H1 (cell line): ENCODE measurements around the gene GALNT18. TPM values are rescaled to one million over a fixed set of nuclear protein-coding genes. Genes with fewer than 3 reads are reported as not detected.

Experiments used
- CTCF ChIA-PET: fragments of 300-600 bp; sonication (Branson Sonifier 250); formaldehyde crosslinking; loops from one replicate; lab custom pipeline; 2021; ENCODE audit not compliant: partially characterized antibody; lab: Charles Lee
- POLR2A ChIA-PET: fragments of 300-600 bp; sonication (Branson Sonifier 250); formaldehyde crosslinking; loops from one replicate; lab custom pipeline; 2021; ENCODE audit warnings: inconsistent platforms; ENCODE audit not compliant: partially characterized antibody; lab: Charles Lee
- DNase-seq, 2 experiments: peaks; one replicate each; pipeline versions ENCODE4 v3.0.0 to v3.0.0-alpha.2; 2010 to 2022; ENCODE audit warnings: low spot score in 2 of 2, low read depth in 1 of 2, mixed read lengths in 1 of 2
- FAIRE-seq: peaks from 2 replicates; lab custom pipeline; 2011; peaks lifted over from hg19 to GRCh38; lab: Jason Lieb, UNC
- H2AFZ ChIP-seq: 2 replicates; pipeline ENCODE4 v1.8.1; 2012; ENCODE audit warnings: low read length, inconsistent platforms
- H2AK5ac ChIP-seq: 2 replicates; pipeline ENCODE4 v1.6.1; 2013; ENCODE audit warnings: low read depth, low read length
- H2BK120ac ChIP-seq: replicated peaks from 2 replicates; pipeline ENCODE3; 2013; ENCODE audit warnings: low read depth, low read length, inconsistent platforms
- H2BK12ac ChIP-seq: 2 replicates; pipeline ENCODE4 v1.6.1; 2013; ENCODE audit warnings: low read depth, low read length
- H2BK15ac ChIP-seq: 2 replicates; pipeline ENCODE4 v1.6.1; 2013; ENCODE audit warnings: low read length
- H2BK20ac ChIP-seq: 2 replicates; pipeline ENCODE4 v1.6.1; 2013; ENCODE audit warnings: low read length
- H2BK5ac ChIP-seq: 2 replicates; pipeline ENCODE4 v1.6.1; 2013; ENCODE audit warnings: low read depth, low read length
- H3K14ac ChIP-seq: 2 replicates; pipeline ENCODE4 v1.6.1; 2013; ENCODE audit warnings: inconsistent platforms; ENCODE audit not compliant: insufficient read length
- H3K18ac ChIP-seq: 2 replicates; pipeline ENCODE4 v1.6.1; 2013; ENCODE audit warnings: low read length; ENCODE audit errors: extremely low read depth
- H3K23ac ChIP-seq: 2 replicates; pipeline ENCODE4 v1.6.1; 2013; ENCODE audit warnings: inconsistent platforms; ENCODE audit not compliant: insufficient read length
- H3K23me2 ChIP-seq: 2 replicates; pipeline ENCODE4 v1.6.1; 2013; ENCODE audit warnings: low read depth, low read length
- H3K27ac ChIP-seq: 2 replicates; pipeline ENCODE4 v1.6.1; 2011; ENCODE audit warnings: low read depth, low read length, inconsistent platforms
- H3K27me3 ChIP-seq, 4 experiments: replicated peaks in 1 of 4; 1 replicate in 1 of 4; 2 replicates in 3 of 4; pipeline versions ENCODE4 v1.6.1 to v1.8.1; 2011 to 2013; ENCODE audit warnings: low read length in 3 of 4, mild to moderate bottlenecking in 3 of 4, inconsistent platforms in 2 of 4, mixed read lengths in 2 of 4, moderate library complexity in 1 of 4; ENCODE audit not compliant: control insufficient read depth in 3 of 4, insufficient read depth in 3 of 4; ENCODE audit errors: extremely low read depth in 1 of 4
- H3K36me3 ChIP-seq, 4 experiments: 2 replicates each; pipeline versions ENCODE4 v1.6.1 to v1.8.1; 2011 to 2013; ENCODE audit warnings: mild to moderate bottlenecking in 4 of 4, low read length in 3 of 4, moderate library complexity in 2 of 4, control low read depth in 1 of 4, inconsistent platforms in 1 of 4; ENCODE audit not compliant: insufficient read depth in 4 of 4, control insufficient read depth in 2 of 4
- H3K4ac ChIP-seq: replicated peaks from 2 replicates; pipeline ENCODE3; 2013; ENCODE audit warnings: low read length, low read depth, mixed read lengths, inconsistent platforms; ENCODE audit not compliant: insufficient read length
- H3K4me1 ChIP-seq, 4 experiments: replicated peaks in 1 of 4; 1 replicate in 1 of 4; 2 replicates in 3 of 4; pipeline versions ENCODE4 v1.6.1 to v1.8.1; 2011 to 2013; ENCODE audit warnings: low read length in 3 of 4, inconsistent platforms in 2 of 4, mixed read lengths in 1 of 4; ENCODE audit not compliant: insufficient read depth in 4 of 4, control insufficient read depth in 3 of 4
- H3K4me2 ChIP-seq, 2 experiments: 2 replicates each; pipeline versions ENCODE4 v1.6.1 to v1.8.1; 2011 to 2013; ENCODE audit warnings: low read depth in 2 of 2, low read length in 2 of 2, control low read depth in 1 of 2, inconsistent platforms in 1 of 2, mild to moderate bottlenecking in 1 of 2; ENCODE audit not compliant: insufficient read depth in 1 of 2
- H3K4me3 ChIP-seq, 4 experiments: fragments of 200-600, 300-600 bp in 1 of 4; sonication (generic), shearing (Covaris generic), sonication (Bioruptor Twin) in 1 of 4; 2 replicates each; pipeline versions ENCODE4 v1.5.1 to v1.8.1; 2011 to 2016; ENCODE audit warnings: low read length in 4 of 4, low read depth in 3 of 4, control low read depth in 2 of 4, inconsistent platforms in 2 of 4, mild to moderate bottlenecking in 2 of 4, mixed read lengths in 1 of 4, moderate library complexity in 1 of 4; ENCODE audit not compliant: insufficient read depth in 2 of 4; ENCODE audit errors: extremely low read depth in 1 of 4
- H3K56ac ChIP-seq: replicated peaks from 2 replicates; pipeline ENCODE3; 2013; ENCODE audit warnings: low read depth, mild to moderate bottlenecking, mixed read lengths, low read length, inconsistent platforms; ENCODE audit not compliant: insufficient read length
- H3K79me1 ChIP-seq: 2 replicates; pipeline ENCODE4 v1.6.1; 2013; ENCODE audit warnings: low read depth, low read length, control low read depth
- H3K79me2 ChIP-seq, 2 experiments: 2 replicates each; pipeline versions ENCODE4 v1.6.1 to v1.8.1; 2012 to 2013; ENCODE audit warnings: low read length in 2 of 2, mild to moderate bottlenecking in 2 of 2, inconsistent platforms in 1 of 2; ENCODE audit not compliant: insufficient read depth in 2 of 2, control insufficient read depth in 1 of 2
- H3K9ac ChIP-seq, 4 experiments: replicated peaks in 1 of 4; 1 replicate in 1 of 4; 2 replicates in 3 of 4; pipeline versions ENCODE4 v1.6.1 to v1.8.1; 2011 to 2013; ENCODE audit warnings: low read depth in 3 of 4, low read length in 3 of 4, control low read depth in 2 of 4, mild to moderate bottlenecking in 2 of 4, moderate library complexity in 2 of 4, inconsistent platforms in 1 of 4; ENCODE audit errors: extremely low read depth in 1 of 4
- H3K9me3 ChIP-seq, 2 experiments: 2 replicates each; pipeline versions ENCODE4 v1.6.1 to v1.8.1; 2012 to 2013; ENCODE audit warnings: mild to moderate bottlenecking in 2 of 2, moderate library complexity in 2 of 2, control low read depth in 1 of 2, inconsistent platforms in 1 of 2, low read depth in 1 of 2, low read length in 1 of 2, mixed read lengths in 1 of 2; ENCODE audit not compliant: insufficient read depth in 2 of 2
- H4K20me1 ChIP-seq, 2 experiments: replicated peaks in 1 of 2; 2 replicates each; pipeline versions ENCODE3 to v1.8.1; 2011 to 2013; ENCODE audit warnings: inconsistent platforms in 2 of 2, low read length in 2 of 2, mild to moderate bottlenecking in 1 of 2; ENCODE audit not compliant: insufficient read depth in 2 of 2, control insufficient read depth in 1 of 2
- H4K5ac ChIP-seq: 2 replicates; pipeline ENCODE4 v1.6.1; 2013; ENCODE audit warnings: low read length, low read depth, mixed read lengths, inconsistent platforms; ENCODE audit not compliant: insufficient read length
- H4K8ac ChIP-seq: 2 replicates; pipeline ENCODE4 v1.8.0; 2013; ENCODE audit warnings: mild to moderate bottlenecking, moderate library complexity, low read length, inconsistent platforms; ENCODE audit not compliant: insufficient read depth; ENCODE audit errors: extremely low read depth
- H4K91ac ChIP-seq: replicated peaks from 2 replicates; pipeline ENCODE3; 2013; ENCODE audit warnings: low read length, mixed read lengths, inconsistent platforms; ENCODE audit not compliant: insufficient read length
- ASH2L ChIP-seq: fragments of 200-600, 300-600 bp; sonication (generic); IDR thresholded peaks from one replicate; pipeline ENCODE4 v1.7.1; 2017; ENCODE audit warnings: low read length
- CHD1 ChIP-seq: IDR thresholded peaks from 2 replicates; pipeline ENCODE4 v1.6.1; 2012; ENCODE audit warnings: low read depth, low read length, improper control_type of control experiment
- CTBP2 ChIP-seq: IDR thresholded peaks from 2 replicates; pipeline ENCODE4 v1.7.0; 2011; ENCODE audit warnings: borderline replicate concordance, mild to moderate bottlenecking, moderate library complexity, mixed read lengths, low read length; ENCODE audit not compliant: insufficient read depth, insufficient read length
- GABPA ChIP-seq: IDR thresholded peaks from 2 replicates; pipeline ENCODE4 v1.6.1; 2011; ENCODE audit warnings: mild to moderate bottlenecking, low read length, moderate library complexity, borderline replicate concordance; ENCODE audit not compliant: insufficient read depth
- JUN ChIP-seq: IDR thresholded peaks from 2 replicates; pipeline ENCODE4 v1.6.1; 2011; ENCODE audit warnings: low read depth, mild to moderate bottlenecking, improper control_type of control experiment, low read length
- KDM4A ChIP-seq: IDR thresholded peaks from one replicate; pipeline ENCODE4 v1.7.1; 2012; ENCODE audit warnings: low read depth, mild to moderate bottlenecking, moderate library complexity, low read length, inconsistent platforms; ENCODE audit not compliant: severe bottlenecking
- NANOG ChIP-seq: IDR thresholded peaks from 2 replicates; pipeline ENCODE4 v1.6.1; 2011; ENCODE audit warnings: low read length, low read depth, mild to moderate bottlenecking, inconsistent platforms; ENCODE audit not compliant: insufficient read depth, poor library complexity, severe bottlenecking
- PHF8 ChIP-seq: fragments of 200-600 bp; sonication (generic); conservative IDR thresholded peaks from 2 replicates; pipeline ENCODE4 v1.7.1; 2012; ENCODE audit warnings: low read depth, mild to moderate bottlenecking, inconsistent platforms, low read length, moderate library complexity
- RAD21 ChIP-seq, 2 experiments: IDR thresholded peaks in 1 of 2; conservative IDR thresholded peaks in 1 of 2; 2 replicates each; pipeline ENCODE4 v1.6.1; 2011; ENCODE audit warnings: low read depth in 2 of 2, low read length in 2 of 2, improper control_type of control experiment in 1 of 2, inconsistent platforms in 1 of 2, mild to moderate bottlenecking in 1 of 2, moderate library complexity in 1 of 2
- SP1 ChIP-seq: IDR thresholded peaks from 2 replicates; pipeline ENCODE4 v1.6.1; 2011; ENCODE audit warnings: low read depth, low read length
- TEAD4 ChIP-seq: IDR thresholded peaks from 2 replicates; pipeline ENCODE4 v1.6.1; 2012; ENCODE audit warnings: low read depth, low read length, inconsistent platforms, mixed read lengths
- polyA plus RNA-seq, 7 experiments: library from polyadenylated mRNA; depleted of rRNA in 3 of 7; stranded (reverse) in 5 of 7; unstranded in 2 of 7; fragments of >200 nt in 5 of 7; fragments of 200-250 nt in 2 of 7; gene quantifications; 1 replicate in 5 of 7; 2 replicates in 1 of 7; 4 replicates in 1 of 7; pipeline versions ENCODE4 v1.2.1 to v1.2.3, GENCODE V29; 2011 to 2013; ENCODE audit warnings: missing spikeins in 2 of 7, mixed read lengths in 2 of 7
- total RNA-seq: library from RNA; stranded (reverse); fragmentation: NEBNext Ultra II Directional; extraction: Animal tissue kit (Norgen Biotek cat#: 25700); gene quantifications from 2 replicates; pipeline ENCODE4 v1.2.1, GENCODE V29; 2021

Gene GALNT18
- total and polyA plus RNA-seq, 2 of the 8 experiments (the other 6 are each of a cell fraction or from before 2014, with no cell fraction given) = 6.0 to 9.4 TPM

GRCh38 chr11:11602011-11602410 is 19.8 kb downstream of the GALNT18 start:
- Histone ChIP-seq H3K18ac (no peak overlapping the region), H3K23me2 (no peaks in the 10 kb centered on the region), H3K36me3 (no peaks in the 10 kb centered on the region; a peak in 1 of 8 replicates), H2BK120ac (no peak overlapping the region), H4K8ac (no peak overlapping the region), H3K4me1 (no peaks in the 10 kb centered on the region), H2BK20ac (no peak overlapping the region), H3K56ac (no peak overlapping the region), H3K4me2 (no peak overlapping the region), H3K79me1 (no peaks in the 10 kb centered on the region), H3K9ac (no peak overlapping the region), H3K4me3 (no peak overlapping the region), H3K27me3 (no peaks in the 10 kb centered on the region), H2AK5ac (no peak overlapping the region), H3K14ac (no peak overlapping the region), H2BK12ac (no peak overlapping the region), H3K27ac (no peak overlapping the region), H3K23ac (no peak overlapping the region), H4K5ac (no peak overlapping the region), H2AFZ (no peak overlapping the region), H2BK5ac (no peak overlapping the region), H4K20me1 (no peaks in the 10 kb centered on the region), H3K79me2 (0 out of 4 replicates have a peak, but pooled peaks cover 0 to 3% of the 10 kb centered on the region in 2 experiments), H4K91ac (no peak overlapping the region), H2BK15ac (no peak overlapping the region), H3K4ac (no peak overlapping the region), H3K9me3 (no peaks in the 10 kb centered on the region)
- no peak for FAIRE-seq
- POLR2A ChIA-PET = no interaction called here
- CTCF ChIA-PET = interaction anchor here (0.7 to 2.0 kb wide), 2 partner anchors 9 to 186 kb away, joined by 3 to 5 read pairs; no protein-coding TSS in a partner anchor
- DNase-seq = no peak
- TF ChIP-seq PHF8 = no peak
- no peak for TF ChIP-seq ASH2L
- no peak for TF ChIP-seq CTBP2
- no peak for TF ChIP-seq CHD1
- no peak for TF ChIP-seq JUN
- no peak for TF ChIP-seq RAD21 (IDR thresholded peaks at IDR 0.05 in 1 of 2, conservative IDR thresholded peaks at IDR 0.05 in 1 of 2; ENCODE audit: low read depth in 2 of 2, low read length in 2 of 2)
- no peak for TF ChIP-seq KDM4A
- TF ChIP-seq TEAD4 = no peak
- TF ChIP-seq SP1 = no peak
- no peak for TF ChIP-seq NANOG
- TF ChIP-seq GABPA = no peak
